SW 1271 (cell line): ENCODE results near the gene ZGPAT.
"Not testable (repeated sequence)": the region's sequence is repeated elsewhere in the genome, so short reads cannot be mapped to it uniquely, and the experiment has no call there.

Experiments used
- DNase-seq, 2 experiments: peaks; one replicate each; lab custom pipeline; 2025; lab: John Stamatoyannopoulos, UW

Gene ZGPAT

GRCh38 chr20:63707558-63708300 is at the start of gene ZGPAT, which contains the start of gene ARFRP1:
TSS of gene ZGPAT (plus strand) at chr20:63708039. CDS start at chr20:63708581, 542 bp downstream.
TSS of gene ARFRP1 (minus strand) at chr20:63707976. CDS start at chr20:63707091, 885 bp downstream.
- DNase-seq: peak; percentile 81 to 86

GRCh38 chr20:63658749-63659187 is 49.1 kb upstream of the ZGPAT start:
- peak in 1 of 2 experiments; percentile 62 for DNase-seq

- no peak for DNase-seq
Observed at GRCh38 chr20:63659370-63659769, 48.5 kb upstream of the ZGPAT start.

DNA sequence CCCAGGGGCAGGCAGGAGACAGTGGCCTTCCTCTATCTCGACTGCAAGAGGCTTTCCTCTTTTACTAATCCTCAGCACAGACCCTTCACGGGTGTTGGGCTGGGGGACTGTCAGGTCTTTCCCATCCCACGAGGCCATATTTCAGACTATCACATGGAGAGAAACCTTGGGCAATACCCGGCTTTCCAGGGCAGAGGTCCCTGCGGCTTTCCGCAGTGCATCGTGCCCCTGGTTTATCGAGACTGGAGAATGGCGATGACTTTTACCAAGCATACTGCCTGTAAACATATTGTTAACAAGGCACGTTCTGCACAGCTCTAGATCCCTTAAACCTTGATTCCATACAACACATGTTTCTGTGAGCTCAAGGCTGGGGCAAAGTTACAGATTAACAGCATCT is 47.7 kb upstream of the ZGPAT start:
- DNase-seq: not testable (repeated sequence)

- DNase-seq: no peak
Observed at GRCh38 chr20:63660622-63661021, 47.2 kb upstream of the ZGPAT start.

GRCh38 chr20:63661108-63661507 is 46.7 kb upstream of the ZGPAT start:
- no peak for DNase-seq

DNA sequence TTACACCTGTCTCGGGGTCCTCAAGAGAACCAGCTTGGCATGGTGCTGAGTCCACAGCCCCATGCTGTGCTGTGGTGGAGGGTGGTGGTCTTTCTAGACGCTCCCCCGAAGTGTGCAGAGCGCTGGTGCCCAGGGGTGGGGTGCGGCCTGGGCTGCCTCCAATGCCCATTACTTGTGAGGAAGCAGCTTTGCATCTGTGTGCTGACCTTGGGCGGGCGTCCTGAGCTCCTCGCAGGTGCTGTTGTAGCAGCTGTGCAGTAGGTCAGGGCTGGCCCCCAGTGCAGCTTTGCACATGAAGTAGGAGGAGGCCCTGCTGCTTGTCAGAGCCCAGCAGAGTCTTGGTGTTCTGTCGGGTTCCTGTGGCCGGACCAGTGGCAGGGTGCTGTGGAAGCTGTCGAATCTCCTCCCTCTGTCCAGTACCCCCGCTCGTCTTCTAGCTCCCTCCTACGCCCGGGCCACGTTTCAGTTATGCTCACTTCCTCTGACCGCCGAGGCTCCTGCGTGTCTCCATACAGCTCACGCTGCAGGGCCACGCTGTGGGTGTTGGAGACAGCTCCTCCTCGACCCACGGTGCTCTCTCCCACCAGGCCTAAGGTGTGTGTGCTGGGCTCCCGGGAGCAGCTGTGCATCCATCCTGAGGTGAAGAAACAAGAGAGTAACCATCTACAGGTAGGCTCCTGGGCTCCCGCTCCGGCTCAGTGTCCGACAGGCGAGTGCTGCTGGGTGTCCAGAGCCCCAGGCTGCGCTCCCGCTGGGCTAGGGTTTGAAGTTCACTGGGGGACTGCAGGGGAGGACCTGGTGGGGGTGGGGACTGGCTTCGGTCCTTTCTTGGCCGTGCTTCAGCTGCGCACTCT is 45.7 kb upstream of the ZGPAT start:
- DNase-seq: no peak

GRCh38 chr20:63662813-63663189 is 45.0 kb upstream of the ZGPAT start:
- no peak for DNase-seq

DNA sequence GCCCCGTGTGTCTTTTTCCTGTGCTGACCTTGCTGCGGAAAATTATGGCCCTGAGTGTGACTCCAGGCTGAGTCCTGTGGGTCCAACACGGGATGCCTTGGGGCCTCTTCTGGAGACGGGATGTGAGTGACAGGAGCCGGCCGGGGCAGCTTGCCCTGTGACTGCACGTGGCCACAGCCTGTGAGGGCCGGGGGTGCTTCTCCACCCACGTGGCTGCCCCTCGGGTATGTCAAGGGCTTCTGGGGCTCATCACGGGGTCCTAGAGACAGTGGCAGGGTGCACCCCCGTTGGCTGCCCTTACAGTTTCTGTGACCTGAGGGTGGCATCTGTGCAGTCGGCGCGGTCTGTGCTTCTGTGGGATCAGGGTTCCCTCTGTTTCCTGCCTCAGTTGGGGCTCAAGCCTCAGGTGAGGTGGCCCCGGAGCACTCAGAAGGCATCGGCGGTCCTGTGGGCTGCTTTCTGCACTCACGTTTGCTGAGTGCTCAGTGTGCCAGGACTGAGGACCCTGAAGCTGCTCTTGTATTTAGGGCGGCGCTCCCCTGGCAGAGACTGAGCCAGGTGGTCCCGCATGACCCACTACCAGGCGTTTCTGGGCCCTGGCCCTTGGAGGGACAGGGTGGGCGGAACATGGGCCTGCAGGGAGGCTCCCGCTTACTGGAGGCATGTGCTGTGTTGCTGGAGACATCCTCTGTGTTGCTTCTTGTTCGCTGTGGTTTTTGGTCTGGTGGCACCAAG is 44.3 kb upstream of the ZGPAT start:
- no peak for DNase-seq

GRCh38 chr20:63664143-63664851 is 43.5 kb upstream of the ZGPAT start:
- DNase-seq: no peak

- DNase-seq: no peak
Observed at GRCh38 chr20:63664861-63665594, 42.8 kb upstream of the ZGPAT start.

GRCh38 chr20:63665708-63666107 is 42.1 kb upstream of the ZGPAT start:
- DNase-seq: no peak

GRCh38 chr20:63667858-63668257 is 40.0 kb upstream of the ZGPAT start:
- no peak for DNase-seq

- DNase-seq: no peak
Observed at GRCh38 chr20:63668351-63668750, 39.5 kb upstream of the ZGPAT start.

DNA sequence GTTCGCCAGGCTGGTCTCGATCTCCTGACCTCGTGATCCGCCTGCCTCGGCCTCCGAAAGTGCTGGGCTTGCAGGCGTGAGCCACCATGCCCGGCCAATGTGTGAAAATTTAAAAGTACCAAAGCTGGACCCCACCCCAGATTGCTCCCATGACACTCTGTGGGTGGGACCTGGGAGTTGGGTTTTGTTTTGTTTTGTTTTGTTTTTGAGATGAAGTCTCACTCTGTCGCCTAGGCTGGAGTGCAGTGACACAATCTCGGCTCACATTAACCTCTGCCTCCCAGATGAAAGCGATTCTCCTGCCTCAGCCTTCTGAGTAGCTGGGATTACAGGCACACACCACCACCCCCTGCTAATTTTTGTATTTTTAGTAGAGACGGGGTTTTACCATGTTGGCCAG is 36.1 kb upstream of the ZGPAT start:
- not testable (repeated sequence) for DNase-seq

DNA sequence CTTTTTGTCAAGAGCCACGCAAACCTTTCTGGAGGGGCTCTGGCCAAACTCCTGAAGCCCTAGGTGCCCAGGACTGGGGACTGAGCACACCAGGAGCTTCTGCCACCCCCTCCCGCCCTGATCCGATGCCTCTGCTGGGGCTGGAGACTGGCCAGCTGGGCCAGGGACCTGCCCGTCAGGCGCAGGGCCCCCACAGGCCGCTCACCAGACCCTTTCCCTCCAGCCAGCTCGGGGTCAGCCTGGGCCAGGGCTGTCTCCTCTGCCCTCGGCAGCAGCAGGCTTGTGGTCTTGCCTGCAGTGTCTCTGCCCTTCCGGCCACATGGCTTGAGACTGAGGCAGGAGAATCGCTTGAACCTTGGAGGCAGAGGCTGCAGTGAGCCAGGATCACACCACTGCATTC is 35.2 kb upstream of the ZGPAT start:
- no peak for DNase-seq

- DNase-seq: no peak
Observed at GRCh38 chr20:63673951-63674350, 33.9 kb upstream of the ZGPAT start.

DNA sequence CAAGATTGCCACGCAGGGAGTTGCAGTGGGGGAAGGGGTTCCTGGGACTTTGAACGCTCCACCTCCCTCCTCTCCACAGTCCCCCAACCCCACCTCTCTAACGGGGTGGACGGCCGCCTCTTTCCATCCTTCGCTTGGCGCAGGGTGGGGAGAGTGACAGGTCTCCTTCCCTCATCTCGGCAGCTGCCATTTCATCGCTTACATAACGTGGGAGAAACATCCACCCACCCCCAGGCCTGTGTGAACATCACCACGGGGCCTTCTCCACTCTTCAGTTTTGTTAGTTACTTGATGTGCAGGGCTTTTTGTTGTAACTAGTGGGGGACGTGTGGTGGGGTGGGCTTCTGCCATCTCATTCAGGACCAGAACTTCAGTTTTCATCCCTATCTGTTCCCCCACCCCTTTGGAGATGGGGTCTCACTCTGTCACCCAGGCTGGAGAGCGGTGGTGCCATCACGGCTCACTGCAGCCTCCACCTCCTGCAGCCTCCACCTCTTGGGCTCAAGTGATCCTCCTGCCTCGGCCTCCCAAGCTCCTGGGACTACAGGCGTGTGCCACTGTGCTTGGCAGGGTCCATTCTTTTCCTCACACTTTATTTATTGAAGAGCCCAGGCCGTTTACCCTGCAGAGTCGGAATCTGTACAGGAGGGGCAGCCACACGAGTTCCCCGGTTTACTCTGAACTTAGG is 32.0 kb upstream of the ZGPAT start:
- no peak for DNase-seq

GRCh38 chr20:63678071-63678470 is 29.8 kb upstream of the ZGPAT start:
- DNase-seq: no peak

DNA sequence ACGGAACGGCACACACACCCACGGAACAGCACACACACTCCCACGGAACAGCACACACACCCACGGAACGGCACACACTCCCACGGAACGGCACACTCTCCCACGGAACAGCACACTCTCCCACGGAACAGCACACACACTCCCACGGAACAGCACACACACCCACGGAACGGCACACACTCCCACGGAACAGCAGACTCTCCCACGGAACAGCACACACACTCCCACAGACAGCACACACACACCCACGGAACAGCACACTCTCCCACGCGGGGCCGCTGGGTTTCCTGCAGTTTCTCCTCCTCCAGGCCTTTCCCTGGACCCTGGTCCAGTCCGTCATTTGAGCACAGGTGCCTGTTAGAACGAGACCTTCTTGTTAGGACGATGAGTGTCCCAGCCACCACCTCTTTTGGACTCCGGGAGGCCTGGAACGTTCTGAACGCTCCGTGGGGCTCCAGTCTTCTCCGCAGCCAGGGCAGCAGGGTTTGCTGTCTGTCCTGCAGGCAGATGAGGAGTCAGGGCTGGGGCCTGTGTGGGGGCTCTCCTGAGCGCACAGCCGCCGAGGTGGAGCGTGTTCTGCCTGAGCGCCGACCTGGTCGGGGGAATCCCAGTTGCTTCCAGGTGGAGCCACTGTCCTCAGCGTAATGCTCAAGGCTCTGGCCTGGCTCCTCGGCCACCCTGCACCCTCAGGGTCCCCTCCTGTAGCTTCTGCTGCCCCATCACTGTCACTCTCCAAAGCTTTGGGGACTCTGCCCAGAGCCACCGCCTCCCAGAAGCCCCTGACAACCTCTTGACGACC is 29.0 kb upstream of the ZGPAT start:
- DNase-seq: no peak
